ENCODE results near the gene CCDC87.
"Not testable (repeated sequence)": the region's sequence is repeated elsewhere in the genome, so short reads cannot be mapped to it uniquely, and the experiment has no call there.

The CCDC87 gene

GRCh38 chr11:66616379-66617154 lies 23.7 kb upstream of the CCDC87 start, which contains the start of gene RBM14:
RBM14 (plus strand) TSS chr11:66616630; CDS start chr11:66616721, 91 bp downstream.
- peak; percentile 98 for DNase-seq (ENCODE audit: low read depth)

- no peak for DNase-seq (ENCODE audit: low read depth)
These were observed 21.2 kb upstream of the CCDC87 start for GRCh38 chr11:66614073-66614472.

GRCh38 chr11:66612458-66612857 lies 19.6 kb upstream of the CCDC87 start:
- no peak for DNase-seq (ENCODE audit: low read depth)

- DNase-seq (ENCODE audit: low read depth) = no peak
These were observed 17.1 kb upstream of the CCDC87 start for GRCh38 chr11:66609721-66610617.

GRCh38 chr11:66607126-66607834 lies 14.4 kb upstream of the CCDC87 start:
- DNase-seq (ENCODE audit: low read depth) = no peak

GRCh38 chr11:66606608-66607007 lies 13.7 kb upstream of the CCDC87 start:
- not testable (repeated sequence) for DNase-seq (ENCODE audit: low read depth)

GRCh38 chr11:66604155-66604554 lies 11.3 kb upstream of the CCDC87 start:
- no peak for DNase-seq (ENCODE audit: low read depth)

- DNase-seq (ENCODE audit: low read depth) = no peak
These were observed 10.2 kb upstream of the CCDC87 start for GRCh38 chr11:66603072-66603471.

GRCh38 chr11:66600631-66601233 lies 7.9 kb upstream of the CCDC87 start:
- no peak for DNase-seq (ENCODE audit: low read depth)

GRCh38 chr11:66600219-66600618 lies 7.4 kb upstream of the CCDC87 start:
- no peak for DNase-seq (ENCODE audit: low read depth)

GRCh38 chr11:66598993-66599392 lies 6.1 kb upstream of the CCDC87 start:
- no peak for DNase-seq (ENCODE audit: low read depth)

- no peak for DNase-seq (ENCODE audit: low read depth)
These were observed 2.5 kb upstream of the CCDC87 start for GRCh38 chr11:66595245-66595904.

- DNase-seq (ENCODE audit: low read depth) = no peak
These were observed 787 bp upstream of the CCDC87 start for GRCh38 chr11:66593650-66594049.

- no peak for DNase-seq (ENCODE audit: low read depth)
These were observed 406 bp upstream of the CCDC87 start for GRCh38 chr11:66593303-66593635.

GRCh38 chr11:66591175-66591574 lies 1.7 kb downstream of the CCDC87 start:
- DNase-seq (ENCODE audit: low read depth) = no peak

- DNase-seq (ENCODE audit: low read depth) = no peak
These were observed 2.7 kb downstream of the CCDC87 start for GRCh38 chr11:66589996-66590675.

- DNase-seq (ENCODE audit: low read depth) = not testable (repeated sequence)
These were observed 3.5 kb downstream of the CCDC87 start for GRCh38 chr11:66589315-66589714.

- DNase-seq (ENCODE audit: low read depth) = no peak
These were observed 6.7 kb downstream of the CCDC87 start for GRCh38 chr11:66586136-66586535.

GRCh38 chr11:66585447-66585846 lies 7.4 kb downstream of the CCDC87 start:
- not testable (repeated sequence) for DNase-seq (ENCODE audit: low read depth)

- DNase-seq (ENCODE audit: low read depth) = not testable (repeated sequence)
These were observed 10.2 kb downstream of the CCDC87 start for GRCh38 chr11:66582565-66583147.

- no peak for DNase-seq (ENCODE audit: low read depth)
These were observed 11.6 kb downstream of the CCDC87 start for GRCh38 chr11:66581261-66581660.

All from T-helper 22 cell (primary cell).